Endothelial cell (in vitro differentiated cells): Measurements from ENCODE around the gene CDH15. TPM values are rescaled to one million over a fixed set of nuclear protein-coding genes. Genes with fewer than 3 reads are reported as not detected.
"Not testable (repeated sequence)": the region's sequence is repeated elsewhere in the genome, so short reads cannot be mapped to it uniquely, and the experiment has no call there.

Experiments
- DNase-seq: peaks from one replicate; pipeline ENCODE4 v3.0.0; 2021; ENCODE audit warnings: low spot score
- H3K27ac Mint-ChIP-seq: one replicate; pipeline ENCODE4 v1.8.0; 2021; ENCODE audit warnings: mixed read lengths, inconsistent platforms; ENCODE audit not compliant: unreplicated experiment
- H3K27me3 Mint-ChIP-seq: one replicate; pipeline ENCODE4 v1.8.0; 2021; ENCODE audit warnings: mild to moderate bottlenecking, moderate library complexity, mixed read lengths, inconsistent platforms; ENCODE audit not compliant: unreplicated experiment
- H3K36me3 Mint-ChIP-seq: one replicate; pipeline ENCODE4 v1.8.0; 2021; ENCODE audit warnings: mild to moderate bottlenecking, low read depth, mixed read lengths, inconsistent platforms; ENCODE audit not compliant: unreplicated experiment
- H3K4me1 Mint-ChIP-seq: one replicate; pipeline ENCODE4 v1.8.0; 2021; ENCODE audit warnings: mild to moderate bottlenecking, mixed read lengths, inconsistent platforms; ENCODE audit not compliant: unreplicated experiment
- H3K4me3 Mint-ChIP-seq: one replicate; pipeline ENCODE4 v1.8.0; 2021; ENCODE audit warnings: mild to moderate bottlenecking, mixed read lengths, inconsistent platforms; ENCODE audit not compliant: unreplicated experiment
- H3K9me3 Mint-ChIP-seq: one replicate; pipeline ENCODE4 v1.8.0; 2021; ENCODE audit warnings: mixed read lengths, inconsistent platforms; ENCODE audit not compliant: unreplicated experiment
- CTCF ChIP-seq: fragments of 200-600 bp; sonication (generic); IDR thresholded peaks from one replicate; pipeline ENCODE4 v1.5.0; 2021; ENCODE audit warnings: antibody characterized with exemption; ENCODE audit not compliant: unreplicated experiment
- total RNA-seq: library from RNA; stranded (reverse); fragmentation: NEBNext Ultra II Directional; extraction: Animal tissue kit (Norgen Biotek cat#: 25700); gene quantifications from one replicate; pipeline ENCODE4 v1.2.1, GENCODE V29; 2021; ENCODE audit not compliant: unreplicated experiment

CDH15 gene
- total RNA-seq, 1 donor from 2014 or later, result not detected

- H3K4me1 Mint-ChIP-seq, result no peaks in the 10 kb centered on the region
- DNase-seq, result no peak
- no peak for TF ChIP-seq CTCF
- no peak overlapping the region for H3K27ac Mint-ChIP-seq
- peaks cover 11% of the 10 kb centered on the region for H3K27me3 Mint-ChIP-seq
- no peaks in the 10 kb centered on the region for H3K36me3 Mint-ChIP-seq
- H3K9me3 Mint-ChIP-seq, result no peaks in the 10 kb centered on the region
- H3K4me3 Mint-ChIP-seq, result no peak overlapping the region
Observed at GRCh38 chr16:89161763-89162713, 9.5 kb upstream of the CDH15 start.

- no peak overlapping the region for H3K4me3 Mint-ChIP-seq
- no peaks in the 10 kb centered on the region for H3K9me3 Mint-ChIP-seq
- DNase-seq, result no peak
- no peak for TF ChIP-seq CTCF
- no peak overlapping the region for H3K27ac Mint-ChIP-seq
- H3K36me3 Mint-ChIP-seq, result no peaks in the 10 kb centered on the region
- H3K27me3 Mint-ChIP-seq, result peaks cover 11% of the 10 kb centered on the region
- no peaks in the 10 kb centered on the region for H3K4me1 Mint-ChIP-seq
Observed at GRCh38 chr16:89163297-89163696, 8.3 kb upstream of the CDH15 start.

- no peak overlapping the region for H3K4me3 Mint-ChIP-seq
Observed at GRCh38 chr16:89164436-89164835, 7.1 kb upstream of the CDH15 start.

GRCh38 chr16:89164847-89165680, 6.5 kb upstream of the CDH15 start:
- H3K9me3 Mint-ChIP-seq, result no peaks in the 10 kb centered on the region
- H3K27me3 Mint-ChIP-seq, result peaks cover 4% of the 10 kb centered on the region
- TF ChIP-seq CTCF, result no peak
- DNase-seq, result no peak
- H3K4me1 Mint-ChIP-seq, result no peaks in the 10 kb centered on the region
- no peak overlapping the region for H3K27ac Mint-ChIP-seq
- no peak overlapping the region for H3K4me3 Mint-ChIP-seq
- H3K36me3 Mint-ChIP-seq, result no peaks in the 10 kb centered on the region

More at GRCh38 chr16:89164436-89164835, 7.1 kb upstream of the CDH15 start:
- H3K4me1 Mint-ChIP-seq, result no peaks in the 10 kb centered on the region
- no peaks in the 10 kb centered on the region for H3K9me3 Mint-ChIP-seq
- no peak for TF ChIP-seq CTCF
- H3K27me3 Mint-ChIP-seq, result peaks cover 5% of the 10 kb centered on the region
- no peak overlapping the region for H3K27ac Mint-ChIP-seq
- H3K36me3 Mint-ChIP-seq, result no peaks in the 10 kb centered on the region
- DNase-seq, result no peak

DNA sequence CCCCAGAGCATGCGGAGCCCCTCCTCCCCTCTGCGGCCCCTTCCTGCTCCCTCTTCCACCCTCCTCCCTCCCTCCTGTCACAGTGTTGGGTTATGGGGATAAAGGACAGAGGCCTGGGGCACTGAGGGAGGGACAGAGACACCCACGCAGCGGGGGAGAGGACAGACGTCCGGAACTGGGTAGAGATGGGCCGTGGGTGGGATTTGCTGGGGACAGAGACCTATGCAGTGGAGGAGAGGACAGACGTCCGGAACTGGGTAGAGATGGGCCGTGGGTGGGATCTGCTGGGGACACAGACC, 5.9 kb upstream of the CDH15 start:
- not testable (repeated sequence) for H3K9me3 Mint-ChIP-seq, H3K27me3 Mint-ChIP-seq, DNase-seq, H3K27ac Mint-ChIP-seq, H3K36me3 Mint-ChIP-seq, H3K4me1 Mint-ChIP-seq, H3K4me3 Mint-ChIP-seq
